Measurements from ENCODE around the gene PAPOLG. TPM values are rescaled to one million over a fixed set of nuclear protein-coding genes. Genes with fewer than 3 reads are reported as not detected.

PAPOLG gene
- total and polyA plus RNA-seq, 9 of the 15 experiments (the other 6 are each of a cell fraction or from before 2014, with no cell fraction given): 3.9 to 16.3 (median 10.0) TPM

GRCh38 chr2:60808330-60808801, 52.3 kb downstream of the PAPOLG start (continued):
- TF ChIP-seq ZNF407 (IDR thresholded peaks at IDR 0.05; ENCODE audit: low read depth): no peak
- TF ChIP-seq KLF6 (CRISPR knock-in tag; IDR thresholded peaks at IDR 0.05; ENCODE audit: borderline replicate concordance): peak; percentile 25; the same call in 1 of the 2 replicates
- TF ChIP-seq NRF1 (conservative IDR thresholded peaks at IDR 0.05 in 1 of 2, IDR thresholded peaks at IDR 0.05 in 1 of 2): peak; percentile 89 to 91
- no peak for TF ChIP-seq RBM14 (IDR thresholded peaks at IDR 0.05; ENCODE audit: borderline replicate concordance, insufficient read depth, low read depth, low read length)
- no peak for TF ChIP-seq NFIC (IDR thresholded peaks at IDR 0.05)
- TF ChIP-seq ZNF766 (CRISPR knock-in tag; conservative IDR thresholded peaks at IDR 0.05): 0 out of 2 replicates have a peak, but pooled peaks have one; percentile 62
- no peak for TF ChIP-seq GATAD2A (IDR thresholded peaks at IDR 0.05)
- no peak for TF ChIP-seq JUND (IDR thresholded peaks at IDR 0.05; ENCODE audit: borderline replicate concordance, low read depth, low read length)
- peak; percentile 19; the same call in 1 of the 3 replicates for TF ChIP-seq JUND (tag; IDR thresholded peaks at IDR 0.05; ENCODE audit: borderline replicate concordance, low read depth, low read length)
- no peak for TF ChIP-seq NR3C1 (CRISPR knock-in tag; IDR thresholded peaks at IDR 0.05)
- TF ChIP-seq ZBTB17 (CRISPR knock-in tag; IDR thresholded peaks at IDR 0.05): peak; percentile 74; the same call in 1 of the 2 replicates
- TF ChIP-seq ZNF239 (CRISPR knock-in tag; IDR thresholded peaks at IDR 0.05): no peak
- TF ChIP-seq SOX6 (IDR thresholded peaks at IDR 0.05): peak; percentile 30; the same call in 1 of the 2 replicates
- peak; percentile 91 for TF ChIP-seq PRDM10 (IDR thresholded peaks at IDR 0.05; ENCODE audit: partially characterized antibody)
- 0 out of 2 replicates have a peak, but pooled peaks have one; percentile 36 for TF ChIP-seq ZNF311 (CRISPR knock-in tag; IDR thresholded peaks at IDR 0.05)
- no peak for TF ChIP-seq PHB (CRISPR knock-in tag; IDR thresholded peaks at IDR 0.05)
- TF ChIP-seq POLR2G (IDR thresholded peaks at IDR 0.05; ENCODE audit: low read depth, low read length): peak; percentile 68
- peak; percentile 65 for TF ChIP-seq POLR2A (conservative IDR thresholded peaks at IDR 0.05)
- peak; percentile 94 for TF ChIP-seq SREBF2 (CRISPR knock-in tag; IDR thresholded peaks at IDR 0.05)
